Subcutaneous adipose tissue (tissue), 4 donors: ENCODE measurements around the gene CFAP77. TPM values are rescaled to one million over a fixed set of nuclear protein-coding genes. Genes with fewer than 3 reads are reported as not detected.

Experiments
- CTCF ChIP-seq: fragments of 450-650 bp; IDR thresholded peaks from one replicate; pipeline ENCODE4 v1.5.1; 2016; ENCODE audit warnings: low read depth, mild to moderate bottlenecking, control low read depth, antibody characterized with exemption, moderate library complexity
- total RNA-seq, 4 donors: library from RNA; depleted of rRNA; stranded (reverse); fragments of >200 nt; gene quantifications; one replicate each; pipeline ENCODE4 v1.1.0, GENCODE V29; 2016

CFAP77 gene
- total RNA-seq, 4 donors from 2014 or later: not detected

- no peak for TF ChIP-seq CTCF
These were observed 173.7 kb downstream of the CFAP77 start for GRCh38 chr9:132583584-132584304.

GRCh38 chr9:132584601-132585560, 174.9 kb downstream of the CFAP77 start:
- TF ChIP-seq CTCF: no peak

GRCh38 chr9:132585954-132586829, 176.2 kb downstream of the CFAP77 start:
- no peak for TF ChIP-seq CTCF

GRCh38 chr9:132586830-132587591, 177.0 kb downstream of the CFAP77 start:
- TF ChIP-seq CTCF: no peak

- TF ChIP-seq CTCF: no peak
These were observed 177.6 kb downstream of the CFAP77 start for GRCh38 chr9:132587592-132587955.

GRCh38 chr9:132588098-132588497, 178.1 kb downstream of the CFAP77 start:
- TF ChIP-seq CTCF: no peak
